Metanephros (tissue), 2 donors: ENCODE results near the gene EDNRB. TPM values are rescaled to one million over a fixed set of nuclear protein-coding genes. Genes with fewer than 3 reads are reported as not detected.

Experiments
- small RNA-seq: library from RNA; depleted of rRNA; stranded (forward); fragments of <200 nt; gene quantifications from one replicate; pipeline ENCODE3, GENCODE V24; 2014; ENCODE audit warnings: low replicate concordance
- total RNA-seq: library from RNA; depleted of rRNA; stranded (reverse); fragments of >200 nt; gene quantifications from one replicate; pipeline ENCODE4 v1.2.3, GENCODE V29; 2014

Gene EDNRB
- total RNA-seq = 70.6 TPM

GRCh38 chr13:77918391-77919245 is at the start of gene EDNRB:
EDNRB (minus strand) TSS chr13:77918831; CDS start chr13:77918573, 258 bp downstream.

Small RNA genes lying within 50 kb of the gene (small RNA-seq; reads per million reads assigned to genes)
- not detected for gene RN7SL810P

Other genes with a start within 250 kb of the EDNRB start
- 14.8 TPM for gene SLAIN1, start 221.1 kb downstream of the EDNRB start, total RNA-seq